K562 (cell line): ENCODE results near the gene SLC13A4. TPM values are rescaled to one million over a fixed set of nuclear protein-coding genes. Genes with fewer than 3 reads are reported as not detected.

Experiments used
- BMI1 ChIP-seq: fragments of 150-350 bp; IDR thresholded peaks from 2 replicates; pipeline ENCODE4 v1.6.1; 2014; ENCODE audit warnings: low read length
- JUND ChIP-seq, 2 experiments: IDR thresholded peaks; 2 replicates in 1 of 2; 3 replicates in 1 of 2; pipeline ENCODE4 v1.6.1; 2011; ENCODE audit warnings: borderline replicate concordance in 2 of 2, low read depth in 2 of 2, low read length in 2 of 2, improper control_type of control experiment in 1 of 2, missing biosample characterization in 1 of 2, missing genetic modification characterization in 1 of 2, missing genetic modification reagents in 1 of 2
- MXI1 ChIP-seq: IDR thresholded peaks from 2 replicates; pipeline ENCODE4 v1.6.1; 2011; ENCODE audit warnings: low read depth, mild to moderate bottlenecking, improper control_type of control experiment, low read length
- MYNN ChIP-seq, 2 experiments: sonication (generic); formaldehyde crosslinking in 1 of 2; IDR thresholded peaks; 2 replicates each; pipeline versions ENCODE4 v1.5.0 to v1.6.1; 2016 to 2020; ENCODE audit warnings: antibody characterized with exemption in 1 of 2, missing genetic modification reagents in 1 of 2
- POLR2H ChIP-seq: IDR thresholded peaks from 2 replicates; pipeline ENCODE4 v1.6.1; 2016; ENCODE audit warnings: missing genetic modification characterization, low read depth, mild to moderate bottlenecking, control low read depth, missing compliant biosample characterization, moderate library complexity
- XRCC3 ChIP-seq: fragments of 450-650 bp; IDR thresholded peaks from 2 replicates; pipeline ENCODE4 v1.6.1; 2017; ENCODE audit warnings: mild to moderate bottlenecking, moderate library complexity
- ZNF184 ChIP-seq: sonication (generic); formaldehyde crosslinking; IDR thresholded peaks from 2 replicates; pipeline ENCODE4 v1.5.0; 2020; ENCODE audit warnings: missing genetic modification reagents
- polyA plus RNA-seq, 8 experiments: library from polyadenylated mRNA; depleted of rRNA in 4 of 8; stranded (reverse) in 5 of 8; unstranded in 3 of 8; fragments of >200 nt; fragmentation: Nextera tagmentation in 2 of 8; fragmentation: Illumina TruSeq in 1 of 8; extraction: Ambion mirVana in 2 of 8; extraction: Trizol in 1 of 8; gene quantifications; 2 replicates each; pipeline versions ENCODE4 v1.2.1 to v1.2.3, GENCODE V29; 2011 to 2014; ENCODE audit warnings: inconsistent platforms in 1 of 8, missing spikeins in 1 of 8
- total RNA-seq, 7 experiments: library from RNA; depleted of rRNA in 6 of 7; stranded (reverse); fragments of >200 nt in 6 of 7; fragmentation: Illumina TruSeq in 2 of 7; extraction: Trizol in 2 of 7; gene quantifications; 2 replicates each; pipeline versions ENCODE4 v1.2.1 to v1.2.3, GENCODE V29; 2011 to 2021; ENCODE audit warnings: low replicate concordance in 1 of 7
- TF ChIP-seq, protein P1 (sequence below): fragments of 450-650 bp; formaldehyde crosslinking; IDR thresholded peaks from 2 replicates; pipeline ENCODE4 v1.4.0; 2022; ENCODE audit warnings: mild to moderate bottlenecking, moderate library complexity
- TF ChIP-seq, protein P2 (sequence below): fragments of 250-450 bp; sonication (Bioruptor Pico); IDR thresholded peaks from 2 replicates; pipeline ENCODE4 v1.5.0; 2022; ENCODE audit warnings: mild to moderate bottlenecking
- TF ChIP-seq, protein P3 (sequence below): fragments of 250-450 bp; sonication (Bioruptor Pico); IDR thresholded peaks from 2 replicates; pipeline ENCODE4 v1.4.0; 2020; ENCODE audit warnings: mild to moderate bottlenecking
- TF ChIP-seq, protein P4 (sequence below): sonication (generic); formaldehyde crosslinking; IDR thresholded peaks from 2 replicates; pipeline ENCODE4 v1.8.1; 2023; ENCODE audit warnings: mild to moderate bottlenecking, missing genetic modification reagents, moderate library complexity
- TF ChIP-seq, protein P5 (sequence below), 2 experiments: fragments of 450-650 bp in 1 of 2; sonication (generic) in 1 of 2; formaldehyde crosslinking in 1 of 2; IDR thresholded peaks; 2 replicates each; pipeline versions ENCODE4 v1.7.1 to v1.9.0; 2016 to 2022; ENCODE audit warnings: inconsistent platforms in 1 of 2, mild to moderate bottlenecking in 1 of 2, missing genetic modification reagents in 1 of 2

SLC13A4 gene
- total and polyA plus RNA-seq, 9 of the 15 experiments (the other 6 are each of a cell fraction or from before 2014, with no cell fraction given) = 0.11 to 1.0 (median 0.36) TPM

DNA sequence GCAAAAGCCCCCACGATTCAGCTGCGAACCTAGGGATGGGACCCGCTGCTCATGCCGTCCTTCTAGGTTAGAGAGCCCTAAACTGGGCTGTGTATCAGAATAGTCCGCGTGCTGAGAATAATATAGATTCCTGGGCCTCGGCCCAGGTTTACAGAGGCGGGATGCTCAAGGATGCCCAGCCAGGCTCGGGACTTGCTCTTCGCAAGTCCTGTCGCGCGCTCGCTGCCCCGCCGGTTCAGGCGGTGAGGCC is 65.9 kb downstream of the SLC13A4 start (continued):
- TF ChIP-seq XRCC3 = no peak
- TF ChIP-seq MXI1 = no peak
- TF ChIP-seq MYNN (IDR thresholded peaks at IDR 0.05) = no peak
- no peak for TF ChIP-seq MYNN (CRISPR knock-in tag; IDR thresholded peaks at IDR 0.05)
- TF ChIP-seq ZNF184 (CRISPR knock-in tag) = no peak
- TF ChIP-seq, protein P1, sequence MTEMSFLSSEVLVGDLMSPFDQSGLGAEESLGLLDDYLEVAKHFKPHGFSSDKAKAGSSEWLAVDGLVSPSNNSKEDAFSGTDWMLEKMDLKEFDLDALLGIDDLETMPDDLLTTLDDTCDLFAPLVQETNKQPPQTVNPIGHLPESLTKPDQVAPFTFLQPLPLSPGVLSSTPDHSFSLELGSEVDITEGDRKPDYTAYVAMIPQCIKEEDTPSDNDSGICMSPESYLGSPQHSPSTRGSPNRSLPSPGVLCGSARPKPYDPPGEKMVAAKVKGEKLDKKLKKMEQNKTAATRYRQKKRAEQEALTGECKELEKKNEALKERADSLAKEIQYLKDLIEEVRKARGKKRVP = no peak
- TF ChIP-seq, protein P2, sequence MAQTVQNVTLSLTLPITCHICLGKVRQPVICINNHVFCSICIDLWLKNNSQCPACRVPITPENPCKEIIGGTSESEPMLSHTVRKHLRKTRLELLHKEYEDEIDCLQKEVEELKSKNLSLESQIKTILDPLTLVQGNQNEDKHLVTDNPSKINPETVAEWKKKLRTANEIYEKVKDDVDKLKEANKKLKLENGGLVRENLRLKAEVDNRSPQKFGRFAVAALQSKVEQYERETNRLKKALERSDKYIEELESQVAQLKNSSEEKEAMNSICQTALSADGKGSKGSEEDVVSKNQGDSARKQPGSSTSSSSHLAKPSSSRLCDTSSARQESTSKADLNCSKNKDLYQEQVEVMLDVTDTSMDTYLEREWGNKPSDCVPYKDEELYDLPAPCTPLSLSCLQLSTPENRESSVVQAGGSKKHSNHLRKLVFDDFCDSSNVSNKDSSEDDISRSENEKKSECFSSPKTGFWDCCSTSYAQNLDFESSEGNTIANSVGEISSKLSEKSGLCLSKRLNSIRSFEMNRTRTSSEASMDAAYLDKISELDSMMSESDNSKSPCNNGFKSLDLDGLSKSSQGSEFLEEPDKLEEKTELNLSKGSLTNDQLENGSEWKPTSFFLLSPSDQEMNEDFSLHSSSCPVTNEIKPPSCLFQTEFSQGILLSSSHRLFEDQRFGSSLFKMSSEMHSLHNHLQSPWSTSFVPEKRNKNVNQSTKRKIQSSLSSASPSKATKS (CRISPR knock-in tag) = no peak
- TF ChIP-seq BMI1 = no peak
- TF ChIP-seq JUND (IDR thresholded peaks at IDR 0.05; ENCODE audit: borderline replicate concordance, low read depth, low read length) = no peak
- TF ChIP-seq JUND (tag; IDR thresholded peaks at IDR 0.05; ENCODE audit: borderline replicate concordance, low read depth, low read length) = peak; percentile 64; the same call in 1 of the 3 replicates
- TF ChIP-seq POLR2H (tag) = no peak; the same call in 1 of the 2 replicates
- TF ChIP-seq, protein P3, sequence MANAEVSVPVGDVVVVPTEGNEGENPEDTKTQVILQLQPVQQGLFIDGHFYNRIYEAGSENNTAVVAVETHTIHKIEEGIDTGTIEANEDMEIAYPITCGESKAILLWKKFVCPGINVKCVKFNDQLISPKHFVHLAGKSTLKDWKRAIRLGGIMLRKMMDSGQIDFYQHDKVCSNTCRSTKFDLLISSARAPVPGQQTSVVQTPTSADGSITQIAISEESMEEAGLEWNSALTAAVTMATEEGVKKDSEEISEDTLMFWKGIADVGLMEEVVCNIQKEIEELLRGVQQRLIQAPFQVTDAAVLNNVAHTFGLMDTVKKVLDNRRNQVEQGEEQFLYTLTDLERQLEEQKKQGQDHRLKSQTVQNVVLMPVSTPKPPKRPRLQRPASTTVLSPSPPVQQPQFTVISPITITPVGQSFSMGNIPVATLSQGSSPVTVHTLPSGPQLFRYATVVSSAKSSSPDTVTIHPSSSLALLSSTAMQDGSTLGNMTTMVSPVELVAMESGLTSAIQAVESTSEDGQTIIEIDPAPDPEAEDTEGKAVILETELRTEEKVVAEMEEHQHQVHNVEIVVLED (CRISPR knock-in tag) = no peak
- TF ChIP-seq, protein P4, sequence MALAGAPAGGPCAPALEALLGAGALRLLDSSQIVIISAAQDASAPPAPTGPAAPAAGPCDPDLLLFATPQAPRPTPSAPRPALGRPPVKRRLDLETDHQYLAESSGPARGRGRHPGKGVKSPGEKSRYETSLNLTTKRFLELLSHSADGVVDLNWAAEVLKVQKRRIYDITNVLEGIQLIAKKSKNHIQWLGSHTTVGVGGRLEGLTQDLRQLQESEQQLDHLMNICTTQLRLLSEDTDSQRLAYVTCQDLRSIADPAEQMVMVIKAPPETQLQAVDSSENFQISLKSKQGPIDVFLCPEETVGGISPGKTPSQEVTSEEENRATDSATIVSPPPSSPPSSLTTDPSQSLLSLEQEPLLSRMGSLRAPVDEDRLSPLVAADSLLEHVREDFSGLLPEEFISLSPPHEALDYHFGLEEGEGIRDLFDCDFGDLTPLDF (CRISPR knock-in tag) = no peak
- TF ChIP-seq, protein P5, sequence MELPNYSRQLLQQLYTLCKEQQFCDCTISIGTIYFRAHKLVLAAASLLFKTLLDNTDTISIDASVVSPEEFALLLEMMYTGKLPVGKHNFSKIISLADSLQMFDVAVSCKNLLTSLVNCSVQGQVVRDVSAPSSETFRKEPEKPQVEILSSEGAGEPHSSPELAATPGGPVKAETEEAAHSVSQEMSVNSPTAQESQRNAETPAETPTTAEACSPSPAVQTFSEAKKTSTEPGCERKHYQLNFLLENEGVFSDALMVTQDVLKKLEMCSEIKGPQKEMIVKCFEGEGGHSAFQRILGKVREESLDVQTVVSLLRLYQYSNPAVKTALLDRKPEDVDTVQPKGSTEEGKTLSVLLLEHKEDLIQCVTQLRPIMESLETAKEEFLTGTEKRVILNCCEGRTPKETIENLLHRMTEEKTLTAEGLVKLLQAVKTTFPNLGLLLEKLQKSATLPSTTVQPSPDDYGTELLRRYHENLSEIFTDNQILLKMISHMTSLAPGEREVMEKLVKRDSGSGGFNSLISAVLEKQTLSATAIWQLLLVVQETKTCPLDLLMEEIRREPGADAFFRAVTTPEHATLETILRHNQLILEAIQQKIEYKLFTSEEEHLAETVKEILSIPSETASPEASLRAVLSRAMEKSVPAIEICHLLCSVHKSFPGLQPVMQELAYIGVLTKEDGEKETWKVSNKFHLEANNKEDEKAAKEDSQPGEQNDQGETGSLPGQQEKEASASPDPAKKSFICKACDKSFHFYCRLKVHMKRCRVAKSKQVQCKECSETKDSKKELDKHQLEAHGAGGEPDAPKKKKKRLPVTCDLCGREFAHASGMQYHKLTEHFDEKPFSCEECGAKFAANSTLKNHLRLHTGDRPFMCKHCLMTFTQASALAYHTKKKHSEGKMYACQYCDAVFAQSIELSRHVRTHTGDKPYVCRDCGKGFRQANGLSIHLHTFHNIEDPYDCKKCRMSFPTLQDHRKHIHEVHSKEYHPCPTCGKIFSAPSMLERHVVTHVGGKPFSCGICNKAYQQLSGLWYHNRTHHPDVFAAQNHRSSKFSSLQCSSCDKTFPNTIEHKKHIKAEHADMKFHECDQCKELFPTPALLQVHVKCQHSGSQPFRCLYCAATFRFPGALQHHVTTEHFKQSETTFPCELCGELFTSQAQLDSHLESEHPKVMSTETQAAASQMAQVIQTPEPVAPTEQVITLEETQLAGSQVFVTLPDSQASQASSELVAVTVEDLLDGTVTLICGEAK (IDR thresholded peaks at IDR 0.05) = no peak
- TF ChIP-seq, protein P5 (CRISPR knock-in tag; IDR thresholded peaks at IDR 0.05) = 0 out of 2 replicates have a peak, but pooled peaks have one; percentile 5
